Lower leg skin (tissue), 4 donors: ENCODE measurements around the gene ZNF410. TPM values are rescaled to one million over a fixed set of nuclear protein-coding genes. Genes with fewer than 3 reads are reported as not detected.

ENCODE experiments used
- DNase-seq, 2 donors: peaks; one replicate each; pipeline ENCODE4 v3.0.0-alpha.2; 2019; ENCODE audit warnings: low spot score in 2 of 2
- H3K4me3 ChIP-seq: fragments of 200-600 bp; sonication (generic); 2 replicates; pipeline ENCODE4 v1.5.1; 2017; ENCODE audit warnings: mild to moderate bottlenecking, low read depth; ENCODE audit not compliant: poor library complexity, severe bottlenecking
- POLR2A ChIP-seq, 2 donors: fragments of 450-650 bp; IDR thresholded peaks; one replicate each; pipeline ENCODE4 v1.6.1; 2016 to 2017; ENCODE audit warnings: antibody characterized with exemption in 2 of 2, mild to moderate bottlenecking in 1 of 2, moderate library complexity in 1 of 2
- WGBS, 2 donors: methylation state at CpG; one replicate each; pipeline ENCODE4 v1.1.5; 2018; 5-methylcytosine and 5-hydroxymethylcytosine counted together
- intact Hi-C: fragments of 100-400 bp; cut with DNase I; formaldehyde crosslinking; loops from one replicate; pipeline ENCODE4 v1.15.0; 2023; ENCODE audit warnings: low total_unique reads
- total RNA-seq, 4 donors: library from RNA; depleted of rRNA; stranded (reverse); fragments of >200 nt; gene quantifications; one replicate each; pipeline ENCODE4 v1.1.0, GENCODE V29; 2016
- TF ChIP-seq, protein P1 (sequence below), 3 donors: fragments of 450-650 bp; IDR thresholded peaks; one replicate each; pipeline ENCODE4 v1.5.1; 2016; ENCODE audit warnings: antibody characterized with exemption in 3 of 3, mild to moderate bottlenecking in 3 of 3, moderate library complexity in 2 of 3

ZNF410 gene
- total RNA-seq, 4 donors from 2014 or later: 38.7 to 55.3 (median 50.5) TPM

- no peak overlapping the region for H3K4me3 ChIP-seq
- intact Hi-C loops: no loop called here
- DNase-seq: peak in 1 of 2 donors; percentile 71
- no peak for TF ChIP-seq POLR2A (IDR thresholded peaks at IDR 0.05)
- TF ChIP-seq, protein P1, sequence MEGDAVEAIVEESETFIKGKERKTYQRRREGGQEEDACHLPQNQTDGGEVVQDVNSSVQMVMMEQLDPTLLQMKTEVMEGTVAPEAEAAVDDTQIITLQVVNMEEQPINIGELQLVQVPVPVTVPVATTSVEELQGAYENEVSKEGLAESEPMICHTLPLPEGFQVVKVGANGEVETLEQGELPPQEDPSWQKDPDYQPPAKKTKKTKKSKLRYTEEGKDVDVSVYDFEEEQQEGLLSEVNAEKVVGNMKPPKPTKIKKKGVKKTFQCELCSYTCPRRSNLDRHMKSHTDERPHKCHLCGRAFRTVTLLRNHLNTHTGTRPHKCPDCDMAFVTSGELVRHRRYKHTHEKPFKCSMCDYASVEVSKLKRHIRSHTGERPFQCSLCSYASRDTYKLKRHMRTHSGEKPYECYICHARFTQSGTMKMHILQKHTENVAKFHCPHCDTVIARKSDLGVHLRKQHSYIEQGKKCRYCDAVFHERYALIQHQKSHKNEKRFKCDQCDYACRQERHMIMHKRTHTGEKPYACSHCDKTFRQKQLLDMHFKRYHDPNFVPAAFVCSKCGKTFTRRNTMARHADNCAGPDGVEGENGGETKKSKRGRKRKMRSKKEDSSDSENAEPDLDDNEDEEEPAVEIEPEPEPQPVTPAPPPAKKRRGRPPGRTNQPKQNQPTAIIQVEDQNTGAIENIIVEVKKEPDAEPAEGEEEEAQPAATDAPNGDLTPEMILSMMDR (IDR thresholded peaks at IDR 0.05): no peak
- 90 to 91% methylated on average over 17 of the region's 17 CpGs for WGBS, 2 donors
Measured at GRCh38 chr14:73944432-73945158, 57.9 kb downstream of the ZNF410 start.

DNA sequence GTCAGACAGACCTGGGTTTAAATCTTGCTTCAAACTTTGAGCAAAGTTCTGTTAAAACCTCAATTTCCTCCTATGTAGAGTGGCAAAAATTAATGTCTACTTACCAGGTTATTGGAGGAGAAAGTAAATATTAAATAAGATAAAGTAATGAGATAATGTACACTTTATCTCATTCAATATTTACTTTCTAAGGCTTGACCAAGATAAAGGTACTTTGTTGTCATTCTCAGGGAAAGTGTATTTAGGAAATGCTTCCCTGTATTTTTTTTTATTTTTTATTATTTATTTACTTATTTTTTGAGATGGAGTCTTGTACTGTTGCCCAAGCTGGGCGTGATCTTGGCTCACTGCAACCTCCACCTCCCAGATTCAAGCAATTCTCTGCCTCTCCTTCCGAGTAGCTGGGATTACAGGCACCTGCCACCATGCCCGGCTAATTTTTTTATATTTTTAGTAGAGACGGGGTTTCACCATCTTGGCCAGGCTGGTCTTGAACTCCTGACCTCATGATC is 58.6 kb downstream of the ZNF410 start:
- no peak overlapping the region for H3K4me3 ChIP-seq
- intact Hi-C loops: no loop called here
- TF ChIP-seq POLR2A (IDR thresholded peaks at IDR 0.05): no peak
- TF ChIP-seq, protein P1 (IDR thresholded peaks at IDR 0.05): no peak
- WGBS, 2 donors: 59 to 83% methylated on average over 4 of the region's 4 CpGs
- peak in 1 of 2 donors; percentile 54 for DNase-seq

GRCh38 chr14:73949752-73950734 is 63.4 kb downstream of the ZNF410 start, which contains the start of the genes COQ6 and FAM161B:
TSS of gene COQ6 (plus strand) at chr14:73950302. CDS start at chr14:73950333, 31 bp downstream.
TSS of gene FAM161B (minus strand) at chr14:73950094. CDS start at chr14:73950026, 68 bp downstream.
- TF ChIP-seq, protein P1 (IDR thresholded peaks at IDR 0.05): no peak
- TF ChIP-seq POLR2A (IDR thresholded peaks at IDR 0.05): peak in 1 of 2 donors; percentile 48
- intact Hi-C loops: no loop called here
- peak; percentile 94 to 98 for DNase-seq
- H3K4me3 ChIP-seq: peak within 1 kb of the TSS; percentile 85
- 0 to 1% methylated on average over 61 to 64 of the region's 70 CpGs for WGBS, 2 donors

DNA sequence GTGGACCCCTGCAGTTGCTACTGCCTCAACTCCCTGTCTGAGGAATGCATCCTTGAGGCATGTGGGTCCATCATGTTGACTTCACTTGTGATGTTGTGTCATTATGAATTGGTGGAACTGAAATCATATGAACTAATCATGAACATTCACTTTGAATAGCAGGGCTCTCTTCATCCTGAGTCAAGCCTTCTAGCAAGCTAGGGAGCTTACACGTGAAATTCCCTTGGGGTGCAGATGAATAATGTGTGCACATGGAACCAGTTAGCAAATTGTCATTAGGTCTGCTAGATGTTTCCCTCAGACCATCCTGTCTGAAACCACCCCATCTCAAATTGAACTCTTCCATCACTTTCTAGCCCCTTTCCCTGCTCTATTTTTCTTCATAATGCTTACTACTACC is 67.1 kb downstream of the ZNF410 start:
- TF ChIP-seq, protein P1 (IDR thresholded peaks at IDR 0.05): no peak
- TF ChIP-seq POLR2A (IDR thresholded peaks at IDR 0.05): no peak
- no peak overlapping the region for H3K4me3 ChIP-seq
- intact Hi-C loops: no loop called here
- peak in 1 of 2 donors; percentile 8 for DNase-seq
- 53 to 60% methylated on average over 1 of the region's 1 CpG for WGBS, 2 donors

DNA sequence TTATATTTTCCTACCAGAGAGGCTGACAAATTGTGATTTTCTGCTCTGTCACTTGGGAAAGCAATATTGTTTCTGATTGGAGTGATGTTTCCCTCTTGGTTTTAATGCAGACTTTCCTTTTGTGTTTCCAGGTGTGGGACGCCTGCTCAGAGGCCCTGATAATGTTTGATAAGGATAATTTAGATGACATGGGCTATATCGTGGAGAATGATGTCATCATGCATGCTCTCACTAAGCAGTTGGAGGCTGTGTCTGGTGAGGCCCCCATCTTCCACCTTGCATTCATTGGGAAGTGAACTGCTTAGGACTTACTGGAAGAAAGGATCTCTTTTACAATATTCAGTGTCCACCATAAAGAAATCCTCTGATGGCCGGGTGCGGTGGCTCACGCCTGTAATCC is 69.0 kb downstream of the ZNF410 start:
- 82 to 89% methylated on average over 5 of the region's 5 CpGs for WGBS, 2 donors
- no peak for DNase-seq
- intact Hi-C loops: no loop called here
- no peak overlapping the region for H3K4me3 ChIP-seq
- TF ChIP-seq, protein P1 (IDR thresholded peaks at IDR 0.05): no peak
- no peak for TF ChIP-seq POLR2A (IDR thresholded peaks at IDR 0.05)
